CD14-positive monocyte (primary cell): ENCODE measurements around the gene TMEM184C. TPM values are rescaled to one million over a fixed set of nuclear protein-coding genes. Genes with fewer than 3 reads are reported as not detected.

Experiments used
- DNase-seq, 3 donors: peaks; one replicate each; pipeline ENCODE4 v3.0.0-alpha.2; 2011 to 2022
- H2AFZ ChIP-seq: 2 replicates; pipeline ENCODE4 v1.6.0; 2012; ENCODE audit warnings: mild to moderate bottlenecking, low read depth, low read length, inconsistent platforms; ENCODE audit not compliant: insufficient read depth, poor library complexity, severe bottlenecking
- H3K27ac ChIP-seq, 2 donors: 1 replicate in 1 of 2; 2 replicates in 1 of 2; pipeline ENCODE4 v1.5.1; 2012 to 2013; ENCODE audit warnings: low read length in 2 of 2, control low read depth in 1 of 2, inconsistent platforms in 1 of 2, low read depth in 1 of 2, mild to moderate bottlenecking in 1 of 2
- H3K27me3 ChIP-seq, 2 donors: one replicate each; pipeline versions ENCODE4 v1.6.0 to v1.6.1; 2011 to 2013; ENCODE audit warnings: low read length in 2 of 2; ENCODE audit not compliant: control insufficient read depth in 2 of 2, insufficient read depth in 2 of 2
- H3K36me3 ChIP-seq, 2 donors: replicated peaks in 1 of 2; 1 replicate in 1 of 2; 2 replicates in 1 of 2; pipeline versions ENCODE4 v1.5.1 to v1.6.1; 2012 to 2013; ENCODE audit warnings: low read length in 2 of 2, control low read depth in 1 of 2, inconsistent platforms in 1 of 2, mild to moderate bottlenecking in 1 of 2; ENCODE audit not compliant: insufficient read depth in 2 of 2, control insufficient read depth in 1 of 2
- H3K4me1 ChIP-seq, 2 donors: 1 replicate in 1 of 2; 2 replicates in 1 of 2; pipeline versions ENCODE4 v1.5.1 to v1.6.1; 2012 to 2013; ENCODE audit warnings: low read length in 2 of 2, control low read depth in 1 of 2, inconsistent platforms in 1 of 2, mild to moderate bottlenecking in 1 of 2, moderate library complexity in 1 of 2; ENCODE audit not compliant: insufficient read depth in 2 of 2, control insufficient read depth in 1 of 2
- H3K4me2 ChIP-seq: replicated peaks from 2 replicates; pipeline ENCODE3; 2012; ENCODE audit warnings: low read length, moderate library complexity, mild to moderate bottlenecking; ENCODE audit not compliant: poor library complexity, severe bottlenecking; ENCODE audit errors: extremely low read depth
- H3K4me3 ChIP-seq, 3 experiments: fragments of 200-600 bp in 1 of 3; sonication (generic) in 1 of 3; replicated peaks in 1 of 3; 1 replicate in 2 of 3; 2 replicates in 1 of 3; pipeline ENCODE4 v1.5.1; 2011 to 2013; ENCODE audit warnings: low read length in 3 of 3, mild to moderate bottlenecking in 3 of 3, control low read depth in 2 of 3, low read depth in 2 of 3, inconsistent platforms in 1 of 3, moderate library complexity in 1 of 3
- H3K79me2 ChIP-seq: 2 replicates; pipeline ENCODE4 v1.6.0; 2012; ENCODE audit warnings: mild to moderate bottlenecking, control low read depth, inconsistent platforms, low read length, moderate library complexity; ENCODE audit not compliant: insufficient read depth
- H3K9ac ChIP-seq: 2 replicates; pipeline ENCODE4 v1.6.0; 2017; ENCODE audit warnings: low read length, mild to moderate bottlenecking; ENCODE audit not compliant: insufficient read depth, poor library complexity, severe bottlenecking
- H3K9me3 ChIP-seq, 2 donors: replicated peaks in 1 of 2; 1 replicate in 1 of 2; 2 replicates in 1 of 2; pipeline versions ENCODE4 v1.5.1 to v1.6.1; 2012 to 2013; ENCODE audit warnings: low read length in 2 of 2, control low read depth in 1 of 2; ENCODE audit not compliant: control insufficient read depth in 1 of 2, insufficient read depth in 1 of 2
- H4K20me1 ChIP-seq: 2 replicates; pipeline ENCODE4 v1.6.0; 2012; ENCODE audit warnings: mild to moderate bottlenecking, low read length, control low read depth, moderate library complexity; ENCODE audit not compliant: insufficient read depth
- H3K27ac Mint-ChIP-seq, 7 donors: one replicate each; pipeline ENCODE4 v1.8.0; 2020; ENCODE audit warnings: mild to moderate bottlenecking in 7 of 7, mixed read lengths in 7 of 7, moderate library complexity in 6 of 7, inconsistent platforms in 2 of 7
- H3K27me3 Mint-ChIP-seq, 3 donors: one replicate each; pipeline ENCODE4 v1.8.0; 2021 to 2022; ENCODE audit warnings: low read depth in 3 of 3, mild to moderate bottlenecking in 3 of 3, mixed read lengths in 3 of 3, moderate library complexity in 3 of 3, inconsistent platforms in 1 of 3
- H3K36me3 Mint-ChIP-seq, 2 donors: one replicate each; pipeline ENCODE4 v1.8.0; 2020; ENCODE audit warnings: mixed read lengths in 2 of 2, inconsistent platforms in 1 of 2, mild to moderate bottlenecking in 1 of 2
- H3K4me1 Mint-ChIP-seq: one replicate; pipeline ENCODE4 v1.8.0; 2020; ENCODE audit warnings: mild to moderate bottlenecking, mixed read lengths
- H3K4me3 Mint-ChIP-seq, 2 donors: one replicate each; pipeline ENCODE4 v1.8.0; 2020; ENCODE audit warnings: mild to moderate bottlenecking in 2 of 2, mixed read lengths in 2 of 2, moderate library complexity in 1 of 2
- H3K9me3 Mint-ChIP-seq, 7 donors: one replicate each; pipeline ENCODE4 v1.8.0; 2020 to 2022; ENCODE audit warnings: mixed read lengths in 7 of 7, mild to moderate bottlenecking in 6 of 7, moderate library complexity in 6 of 7, inconsistent platforms in 2 of 7
- CTCF ChIP-seq: fragments of 200-600 bp; IDR thresholded peaks from one replicate; pipeline ENCODE4 v1.8.0; 2022; ENCODE audit warnings: antibody characterized with exemption, mild to moderate bottlenecking
- WGBS: methylation state at CpG from one replicate; pipeline ENCODE4 v1.1.5; 2013; ENCODE audit warnings: missing lambda C conversion rate; ENCODE audit not compliant: insufficient coverage; 5-methylcytosine and 5-hydroxymethylcytosine counted together
- intact Hi-C, 2 donors: fragments of 100-400 bp; cut with micrococcal nuclease; formaldehyde crosslinking; loops; one replicate each; pipeline versions ENCODE4 v1.15.0 to v1.15.1; 2023
- polyA plus RNA-seq, 3 donors: library from polyadenylated mRNA; depleted of rRNA in 1 of 3; unstranded in 2 of 3; stranded (reverse) in 1 of 3; fragments of 300-500 nt in 2 of 3; fragments of >200 nt in 1 of 3; fragmentation: Illumina TruSeq in 2 of 3; gene quantifications; 1 replicate in 2 of 3; 2 replicates in 1 of 3; pipeline ENCODE4 v1.2.3, GENCODE V29; 2012 to 2021

TMEM184C gene
- polyA plus RNA-seq, 3 donors: 7.5 to 36.4 (median 20.7) TPM

GRCh38 chr4:147599769-147600168, 17.4 kb upstream of the TMEM184C start:
- H3K27me3 ChIP-seq: no peaks in the 10 kb centered on the region
- H3K4me3 ChIP-seq: no peak overlapping the region
- no peak for DNase-seq
- no peaks in the 10 kb centered on the region for H4K20me1 ChIP-seq
- H2AFZ ChIP-seq: no peak overlapping the region
- Mint-ChIP-seq H3K9me3 (peaks cover 0 to 2% (median 0%) of the 10 kb centered on the region in 7 donors), H3K36me3 (no peaks in the 10 kb centered on the region), H3K4me3 (no peak overlapping the region), H3K27ac (peak overlapping the region in 1 of 7 donors; percentile 36), H3K27me3 (peaks cover 2 to 4% (median 3%) of the 10 kb centered on the region in 3 donors), H3K4me1 (no peaks in the 10 kb centered on the region)
- H3K9me3 ChIP-seq: no peaks in the 10 kb centered on the region
- no peak for TF ChIP-seq CTCF
- H3K79me2 ChIP-seq: no peaks in the 10 kb centered on the region
- no CpG with 5 or more reads among the region's 3 CpGs for WGBS
- H3K9ac ChIP-seq: no peak overlapping the region
- H3K4me2 ChIP-seq: no peak overlapping the region
- H3K36me3 ChIP-seq: no peaks in the 10 kb centered on the region
- intact Hi-C loops: no loop called here
- H3K4me1 ChIP-seq: no peaks in the 10 kb centered on the region
- H3K27ac ChIP-seq: no peak overlapping the region

GRCh38 chr4:147605499-147605898, 11.7 kb upstream of the TMEM184C start:
- no peak overlapping the region for H3K9ac ChIP-seq
- no peak overlapping the region for H2AFZ ChIP-seq
- no peak overlapping the region for H3K27ac Mint-ChIP-seq
- intact Hi-C loops: no loop called here
- H3K4me2 ChIP-seq: no peak overlapping the region
- H3K4me3 ChIP-seq: no peak overlapping the region
- H3K4me3 Mint-ChIP-seq: no peak overlapping the region
- no peak for DNase-seq
- H3K36me3 Mint-ChIP-seq: no peaks in the 10 kb centered on the region
- H3K27ac ChIP-seq: no peak overlapping the region
- H3K9me3 ChIP-seq: no peaks in the 10 kb centered on the region
- no peak for TF ChIP-seq CTCF
- peaks cover 0 to 1% of the 10 kb centered on the region in 2 donors for H3K27me3 ChIP-seq
- H3K4me1 Mint-ChIP-seq: no peaks in the 10 kb centered on the region
- no peaks in the 10 kb centered on the region for H4K20me1 ChIP-seq
- peaks cover 0 to 2% (median 0%) of the 10 kb centered on the region in 3 donors for H3K27me3 Mint-ChIP-seq
- no peaks in the 10 kb centered on the region for H3K9me3 Mint-ChIP-seq
- no peaks in the 10 kb centered on the region for H3K36me3 ChIP-seq
- no peaks in the 10 kb centered on the region for H3K4me1 ChIP-seq
- no peaks in the 10 kb centered on the region for H3K79me2 ChIP-seq
